Measurements from ENCODE around the gene LDAH.

The LDAH gene

DNA sequence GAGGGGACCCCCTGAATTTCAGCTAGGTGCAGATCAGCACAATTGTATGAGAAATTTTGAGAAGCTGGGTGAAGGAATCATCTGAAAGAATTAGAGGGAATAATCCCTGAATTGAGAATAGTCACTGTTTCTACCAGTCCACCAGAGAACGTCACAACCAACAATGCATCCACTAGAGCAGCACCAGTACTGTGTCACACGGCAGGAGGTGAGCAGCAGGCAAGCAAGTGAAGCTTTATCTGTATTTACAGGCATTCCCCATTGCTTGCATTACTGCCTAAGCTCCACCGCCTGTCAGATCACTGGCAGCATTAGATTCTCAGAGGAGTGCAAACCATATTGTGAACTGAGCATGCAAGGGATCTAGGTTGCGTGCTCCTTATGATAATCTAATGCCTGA is 115.3 kb downstream of the LDAH start:
- Histone ChIP-seq H3K36me3 (ENCODE audit: control insufficient read depth in 1 of 2, insufficient read depth in 2 of 2, low read length in 2 of 2) (no peaks in the 10 kb centered on the region), H3K4me3 (ENCODE audit: low read depth in 1 of 2, low read length in 2 of 2) (no peak overlapping the region), H3K27ac (ENCODE audit: low read depth, low read length) (no peak overlapping the region), H3K9me3 (ENCODE audit: control insufficient read depth in 1 of 2, low read length in 2 of 2) (no peaks in the 10 kb centered on the region), H3K9ac (ENCODE audit: low read depth in 1 of 2, low read length in 2 of 2) (no peak overlapping the region), H3K4me1 (ENCODE audit: control insufficient read depth in 1 of 2, insufficient read depth in 2 of 2, low read length in 2 of 2) (no peaks in the 10 kb centered on the region), H3K27me3 (ENCODE audit: control insufficient read depth in 1 of 2, insufficient read depth in 2 of 2, low read length in 2 of 2) (no peaks in the 10 kb centered on the region)

DNA sequence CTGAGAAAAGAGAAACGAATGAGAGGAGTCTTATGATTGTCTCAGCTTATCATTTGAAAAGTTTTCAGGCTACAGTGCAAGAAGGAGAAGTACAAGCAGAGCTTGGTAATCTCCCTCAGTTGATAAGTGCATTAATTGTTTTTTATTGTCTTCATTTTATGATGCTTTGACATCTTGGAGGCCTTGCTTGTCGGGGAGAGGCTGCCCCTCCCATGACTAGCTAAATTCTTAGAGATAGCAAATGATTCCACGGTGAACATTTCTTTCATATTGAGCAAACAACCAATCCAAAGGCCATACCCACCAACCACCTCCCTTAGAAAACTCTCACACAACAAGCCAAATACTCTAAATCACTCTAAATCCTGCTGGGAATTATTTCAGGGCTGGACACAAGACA is 116.1 kb downstream of the LDAH start:
- no peaks in the 10 kb centered on the region for H3K27me3 ChIP-seq (ENCODE audit: control insufficient read depth in 1 of 2, insufficient read depth in 2 of 2, low read length in 2 of 2)
- no peak overlapping the region for H3K9ac ChIP-seq (ENCODE audit: low read depth in 1 of 2, low read length in 2 of 2)
- no peaks in the 10 kb centered on the region for H3K4me1 ChIP-seq (ENCODE audit: control insufficient read depth in 1 of 2, insufficient read depth in 2 of 2, low read length in 2 of 2)
- H3K9me3 ChIP-seq (ENCODE audit: control insufficient read depth in 1 of 2, low read length in 2 of 2): no peaks in the 10 kb centered on the region
- no peak overlapping the region for H3K27ac ChIP-seq (ENCODE audit: low read depth, low read length)
- H3K4me3 ChIP-seq (ENCODE audit: low read depth in 1 of 2, low read length in 2 of 2): no peak overlapping the region
- no peaks in the 10 kb centered on the region for H3K36me3 ChIP-seq (ENCODE audit: control insufficient read depth in 1 of 2, insufficient read depth in 2 of 2, low read length in 2 of 2)

DNA sequence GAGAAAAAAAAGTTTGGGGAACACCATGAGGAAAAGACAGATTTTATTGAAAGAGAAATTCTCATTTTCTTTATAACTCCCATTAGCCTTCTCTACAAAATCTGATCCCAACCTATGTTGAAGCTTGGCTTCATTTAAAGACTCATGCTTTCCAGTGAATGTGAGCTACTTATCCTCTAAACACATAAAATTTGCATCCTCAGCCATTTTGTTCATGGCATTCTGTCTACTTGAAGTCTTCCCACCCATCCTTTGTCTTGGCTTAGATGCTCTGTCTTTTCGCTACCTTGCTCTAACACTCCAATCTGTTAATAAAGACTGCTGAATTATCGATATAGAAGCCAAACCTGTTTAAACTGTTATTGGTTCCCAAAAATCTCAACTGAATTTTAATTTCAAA is 116.7 kb downstream of the LDAH start:
- no peak overlapping the region for H3K4me3 ChIP-seq (ENCODE audit: low read depth in 1 of 2, low read length in 2 of 2)
- H3K36me3 ChIP-seq (ENCODE audit: control insufficient read depth in 1 of 2, insufficient read depth in 2 of 2, low read length in 2 of 2): no peaks in the 10 kb centered on the region
- no peak overlapping the region for H3K9ac ChIP-seq (ENCODE audit: low read depth in 1 of 2, low read length in 2 of 2)
- H3K27me3 ChIP-seq (ENCODE audit: control insufficient read depth in 1 of 2, insufficient read depth in 2 of 2, low read length in 2 of 2): no peaks in the 10 kb centered on the region
- no peaks in the 10 kb centered on the region for H3K4me1 ChIP-seq (ENCODE audit: control insufficient read depth in 1 of 2, insufficient read depth in 2 of 2, low read length in 2 of 2)
- H3K27ac ChIP-seq (ENCODE audit: low read depth, low read length): no peak overlapping the region
- H3K9me3 ChIP-seq (ENCODE audit: control insufficient read depth in 1 of 2, low read length in 2 of 2): no peaks in the 10 kb centered on the region

DNA sequence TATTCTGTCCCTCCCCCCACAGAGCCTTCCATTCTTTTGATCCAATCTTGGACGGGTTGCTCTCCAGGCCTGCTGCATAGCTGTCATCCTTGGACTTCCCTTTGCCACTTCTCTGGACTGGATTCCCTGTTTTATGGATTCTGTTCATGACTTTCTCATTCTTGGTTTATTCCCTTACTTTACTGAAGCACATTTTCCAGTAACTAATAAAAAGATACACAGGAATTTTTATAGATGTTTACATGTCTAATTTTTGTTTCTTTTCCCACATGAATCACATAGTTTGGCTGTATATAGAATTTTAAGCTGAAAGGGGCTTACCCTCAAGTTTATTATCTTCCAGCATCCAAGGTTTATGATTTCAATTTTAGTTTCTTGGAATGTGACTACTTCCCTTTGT is 118.0 kb downstream of the LDAH start:
- no peaks in the 10 kb centered on the region for H3K4me1 ChIP-seq (ENCODE audit: control insufficient read depth in 1 of 2, insufficient read depth in 2 of 2, low read length in 2 of 2)
- no peak overlapping the region for H3K27ac ChIP-seq (ENCODE audit: low read depth, low read length)
- no peaks in the 10 kb centered on the region for H3K36me3 ChIP-seq (ENCODE audit: control insufficient read depth in 1 of 2, insufficient read depth in 2 of 2, low read length in 2 of 2)
- H3K4me3 ChIP-seq (ENCODE audit: low read depth in 1 of 2, low read length in 2 of 2): no peak overlapping the region
- no peak overlapping the region for H3K9ac ChIP-seq (ENCODE audit: low read depth in 1 of 2, low read length in 2 of 2)
- H3K9me3 ChIP-seq (ENCODE audit: control insufficient read depth in 1 of 2, low read length in 2 of 2): no peaks in the 10 kb centered on the region
- no peaks in the 10 kb centered on the region for H3K27me3 ChIP-seq (ENCODE audit: control insufficient read depth in 1 of 2, insufficient read depth in 2 of 2, low read length in 2 of 2)

DNA sequence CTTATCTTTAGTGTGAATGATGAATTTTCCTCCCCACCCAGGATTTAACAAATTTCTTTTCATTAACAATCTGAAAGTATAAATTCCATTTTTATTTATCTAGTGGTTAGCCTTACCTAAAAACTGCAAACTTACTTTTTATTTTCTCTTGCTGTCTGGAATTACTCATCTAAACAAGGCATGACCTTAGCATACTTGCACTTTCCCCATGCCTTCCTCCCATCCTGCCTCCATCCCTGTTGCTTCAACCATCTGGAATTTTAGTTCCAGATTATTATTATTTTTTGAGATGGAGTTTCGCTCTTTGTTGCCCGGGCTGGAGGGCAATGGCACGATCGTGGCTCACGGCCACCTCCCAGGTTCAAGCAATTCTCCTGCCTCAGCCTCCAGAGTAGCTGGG is 120.3 kb downstream of the LDAH start:
- H3K36me3 ChIP-seq (ENCODE audit: control insufficient read depth in 1 of 2, insufficient read depth in 2 of 2, low read length in 2 of 2): peaks cover 0 to 5% of the 10 kb centered on the region in 2 donors
- no peaks in the 10 kb centered on the region for H3K4me1 ChIP-seq (ENCODE audit: control insufficient read depth in 1 of 2, insufficient read depth in 2 of 2, low read length in 2 of 2)
- H3K27me3 ChIP-seq (ENCODE audit: control insufficient read depth in 1 of 2, insufficient read depth in 2 of 2, low read length in 2 of 2): no peaks in the 10 kb centered on the region
- H3K9ac ChIP-seq (ENCODE audit: low read depth in 1 of 2, low read length in 2 of 2): no peak overlapping the region
- no peak overlapping the region for H3K4me3 ChIP-seq (ENCODE audit: low read depth in 1 of 2, low read length in 2 of 2)
- no peaks in the 10 kb centered on the region for H3K9me3 ChIP-seq (ENCODE audit: control insufficient read depth in 1 of 2, low read length in 2 of 2)
- H3K27ac ChIP-seq (ENCODE audit: low read depth, low read length): no peak overlapping the region

DNA sequence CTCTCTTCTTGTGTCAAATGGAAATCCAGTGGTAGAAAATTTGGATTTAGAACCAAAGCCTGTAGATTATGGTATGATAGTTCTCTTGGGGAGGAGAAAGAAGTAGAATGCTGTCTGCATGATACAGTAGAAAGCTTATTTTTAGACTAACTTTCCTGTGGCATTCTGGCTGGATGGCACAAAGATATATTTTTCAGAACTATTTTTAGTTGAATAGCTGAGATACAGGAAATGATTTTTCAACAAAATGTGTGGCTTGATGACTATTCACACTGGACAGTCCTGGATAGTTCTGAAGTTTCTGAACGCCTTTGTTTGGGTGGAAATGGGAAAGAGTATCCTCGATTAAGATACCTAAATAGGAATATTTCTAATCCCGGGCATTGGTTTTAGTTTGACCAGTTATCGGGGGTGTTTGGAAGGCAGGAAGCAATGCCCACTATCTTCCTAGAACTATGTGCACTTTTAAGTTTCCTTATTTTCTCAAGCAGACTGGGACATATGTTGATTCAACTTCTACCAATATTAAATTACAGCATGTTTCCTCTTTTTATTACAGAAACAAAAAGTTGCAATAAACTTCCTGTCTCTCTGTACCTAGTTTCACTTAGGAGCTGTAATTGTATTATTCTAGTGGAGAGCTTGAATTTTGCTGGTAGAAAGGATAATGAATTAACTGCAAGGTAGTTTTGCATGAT is 123.8 kb downstream of the LDAH start:
- Histone ChIP-seq H3K4me1 (ENCODE audit: control insufficient read depth in 1 of 2, insufficient read depth in 2 of 2, low read length in 2 of 2) (no peaks in the 10 kb centered on the region), H3K9me3 (ENCODE audit: control insufficient read depth in 1 of 2, low read length in 2 of 2) (no peaks in the 10 kb centered on the region), H3K36me3 (ENCODE audit: control insufficient read depth in 1 of 2, insufficient read depth in 2 of 2, low read length in 2 of 2) (peaks cover 0 to 10% of the 10 kb centered on the region in 2 donors), H3K27me3 (ENCODE audit: control insufficient read depth in 1 of 2, insufficient read depth in 2 of 2, low read length in 2 of 2) (no peaks in the 10 kb centered on the region), H3K4me3 (ENCODE audit: low read depth in 1 of 2, low read length in 2 of 2) (no peak overlapping the region), H3K9ac (ENCODE audit: low read depth in 1 of 2, low read length in 2 of 2) (no peak overlapping the region), H3K27ac (ENCODE audit: low read depth, low read length) (no peak overlapping the region)

- peaks cover 0 to 12% of the 10 kb centered on the region in 2 donors for H3K36me3 ChIP-seq (ENCODE audit: control insufficient read depth in 1 of 2, insufficient read depth in 2 of 2, low read length in 2 of 2)
- H3K4me3 ChIP-seq (ENCODE audit: low read depth in 1 of 2, low read length in 2 of 2): no peak overlapping the region
- H3K27me3 ChIP-seq (ENCODE audit: control insufficient read depth in 1 of 2, insufficient read depth in 2 of 2, low read length in 2 of 2): no peaks in the 10 kb centered on the region
- H3K9ac ChIP-seq (ENCODE audit: low read depth in 1 of 2, low read length in 2 of 2): no peak overlapping the region
- H3K9me3 ChIP-seq (ENCODE audit: control insufficient read depth in 1 of 2, low read length in 2 of 2): no peaks in the 10 kb centered on the region
- no peak overlapping the region for H3K27ac ChIP-seq (ENCODE audit: low read depth, low read length)
- no peaks in the 10 kb centered on the region for H3K4me1 ChIP-seq (ENCODE audit: control insufficient read depth in 1 of 2, insufficient read depth in 2 of 2, low read length in 2 of 2)
Measured at GRCh38 chr2:20697322-20697934, 125.5 kb downstream of the LDAH start.

DNA sequence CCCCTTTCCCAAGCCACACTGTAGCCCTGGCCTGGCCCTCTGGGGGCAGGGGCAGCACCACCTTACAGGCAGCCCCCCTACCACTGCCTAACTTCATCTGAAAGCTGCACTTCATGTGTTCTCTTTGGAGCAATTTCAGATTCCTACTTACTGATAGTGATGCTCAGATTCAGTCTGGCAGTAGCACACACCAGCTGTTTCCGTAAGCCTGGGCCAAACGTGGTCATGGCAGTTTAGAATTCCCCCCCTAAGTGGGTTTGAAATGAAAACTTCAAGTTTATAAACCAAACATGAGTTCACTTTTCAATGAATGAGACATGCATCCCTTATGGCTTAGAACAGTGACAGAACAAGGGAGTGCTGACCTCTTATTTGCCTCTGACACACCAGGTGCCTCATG is 126.5 kb downstream of the LDAH start:
- H3K9ac ChIP-seq (ENCODE audit: low read depth in 1 of 2, low read length in 2 of 2): no peak overlapping the region
- H3K27me3 ChIP-seq (ENCODE audit: control insufficient read depth in 1 of 2, insufficient read depth in 2 of 2, low read length in 2 of 2): no peaks in the 10 kb centered on the region
- H3K27ac ChIP-seq (ENCODE audit: low read depth, low read length): no peak overlapping the region
- H3K36me3 ChIP-seq (ENCODE audit: control insufficient read depth in 1 of 2, insufficient read depth in 2 of 2, low read length in 2 of 2): peaks cover 0 to 12% of the 10 kb centered on the region in 2 donors
- H3K9me3 ChIP-seq (ENCODE audit: control insufficient read depth in 1 of 2, low read length in 2 of 2): no peaks in the 10 kb centered on the region
- H3K4me3 ChIP-seq (ENCODE audit: low read depth in 1 of 2, low read length in 2 of 2): no peak overlapping the region
- no peaks in the 10 kb centered on the region for H3K4me1 ChIP-seq (ENCODE audit: control insufficient read depth in 1 of 2, insufficient read depth in 2 of 2, low read length in 2 of 2)

- peaks cover under 1 to 22% of the 10 kb centered on the region in 2 donors for H3K36me3 ChIP-seq (ENCODE audit: control insufficient read depth in 1 of 2, insufficient read depth in 2 of 2, low read length in 2 of 2)
- peaks cover 0 to 2% of the 10 kb centered on the region in 2 donors for H3K9me3 ChIP-seq (ENCODE audit: control insufficient read depth in 1 of 2, low read length in 2 of 2)
- H3K27me3 ChIP-seq (ENCODE audit: control insufficient read depth in 1 of 2, insufficient read depth in 2 of 2, low read length in 2 of 2): no peaks in the 10 kb centered on the region
- H3K4me1 ChIP-seq (ENCODE audit: control insufficient read depth in 1 of 2, insufficient read depth in 2 of 2, low read length in 2 of 2): peaks cover 0 to 6% of the 10 kb centered on the region in 2 donors
- H3K9ac ChIP-seq (ENCODE audit: low read depth in 1 of 2, low read length in 2 of 2): no peak overlapping the region
- no peak overlapping the region for H3K27ac ChIP-seq (ENCODE audit: low read depth, low read length)
- H3K4me3 ChIP-seq (ENCODE audit: low read depth in 1 of 2, low read length in 2 of 2): no peak overlapping the region
Measured at GRCh38 chr2:20693317-20693716, 129.6 kb downstream of the LDAH start.

GRCh38 chr2:20692081-20692480 is 130.8 kb downstream of the LDAH start:
- Histone ChIP-seq H3K4me1 (ENCODE audit: control insufficient read depth in 1 of 2, insufficient read depth in 2 of 2, low read length in 2 of 2) (peaks cover 0 to 6% of the 10 kb centered on the region in 2 donors), H3K9me3 (ENCODE audit: control insufficient read depth in 1 of 2, low read length in 2 of 2) (peaks cover 0 to 2% of the 10 kb centered on the region in 2 donors), H3K27ac (ENCODE audit: low read depth, low read length) (no peak overlapping the region), H3K4me3 (ENCODE audit: low read depth in 1 of 2, low read length in 2 of 2) (no peak overlapping the region), H3K36me3 (ENCODE audit: control insufficient read depth in 1 of 2, insufficient read depth in 2 of 2, low read length in 2 of 2) (peaks cover 5 to 27% of the 10 kb centered on the region in 2 donors), H3K9ac (ENCODE audit: low read depth in 1 of 2, low read length in 2 of 2) (no peak overlapping the region), H3K27me3 (ENCODE audit: control insufficient read depth in 1 of 2, insufficient read depth in 2 of 2, low read length in 2 of 2) (no peaks in the 10 kb centered on the region)

Measured in duodenal mucosa (tissue), 2 donors.